ENCODE measurements around the gene HLA-DRB5.
"Not testable (repeated sequence)": the region's sequence is repeated elsewhere in the genome, so short reads cannot be mapped to it uniquely, and the experiment has no call there.

The HLA-DRB5 gene

DNA sequence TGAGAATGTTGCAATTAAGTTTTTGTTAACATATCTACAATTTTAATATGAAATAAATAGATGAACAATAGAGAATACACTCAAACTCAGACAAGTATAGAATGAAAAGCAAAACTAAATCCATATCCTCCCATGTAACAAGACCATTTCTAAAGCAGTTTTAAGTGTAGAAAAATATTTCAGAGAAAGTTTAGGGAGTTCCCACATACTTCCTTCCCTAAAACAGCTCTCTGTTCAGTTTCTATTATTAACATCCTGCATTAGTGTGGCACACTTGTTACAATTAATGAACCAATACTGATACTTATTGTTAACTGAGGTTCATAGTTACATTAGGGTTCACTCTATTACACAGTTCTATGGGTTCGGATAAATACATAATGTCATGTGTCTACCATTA lies 38.4 kb downstream of the HLA-DRB5 start:
- Histone ChIP-seq H3K36me3 (ENCODE audit: control insufficient read depth, insufficient read depth, low read length) (no peaks in the 10 kb centered on the region), H3K4me3 (replicated peaks; ENCODE audit: low read depth, low read length) (no peak overlapping the region), H3K27me3 (replicated peaks; ENCODE audit: control insufficient read depth, insufficient read depth, low read length) (no peaks in the 10 kb centered on the region)
- TF ChIP-seq, protein P1, sequence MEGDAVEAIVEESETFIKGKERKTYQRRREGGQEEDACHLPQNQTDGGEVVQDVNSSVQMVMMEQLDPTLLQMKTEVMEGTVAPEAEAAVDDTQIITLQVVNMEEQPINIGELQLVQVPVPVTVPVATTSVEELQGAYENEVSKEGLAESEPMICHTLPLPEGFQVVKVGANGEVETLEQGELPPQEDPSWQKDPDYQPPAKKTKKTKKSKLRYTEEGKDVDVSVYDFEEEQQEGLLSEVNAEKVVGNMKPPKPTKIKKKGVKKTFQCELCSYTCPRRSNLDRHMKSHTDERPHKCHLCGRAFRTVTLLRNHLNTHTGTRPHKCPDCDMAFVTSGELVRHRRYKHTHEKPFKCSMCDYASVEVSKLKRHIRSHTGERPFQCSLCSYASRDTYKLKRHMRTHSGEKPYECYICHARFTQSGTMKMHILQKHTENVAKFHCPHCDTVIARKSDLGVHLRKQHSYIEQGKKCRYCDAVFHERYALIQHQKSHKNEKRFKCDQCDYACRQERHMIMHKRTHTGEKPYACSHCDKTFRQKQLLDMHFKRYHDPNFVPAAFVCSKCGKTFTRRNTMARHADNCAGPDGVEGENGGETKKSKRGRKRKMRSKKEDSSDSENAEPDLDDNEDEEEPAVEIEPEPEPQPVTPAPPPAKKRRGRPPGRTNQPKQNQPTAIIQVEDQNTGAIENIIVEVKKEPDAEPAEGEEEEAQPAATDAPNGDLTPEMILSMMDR (IDR thresholded peaks at IDR 0.05; ENCODE audit: insufficient read depth, low read length, poor library complexity, severe bottlenecking), result no peak
- no peak for DNase-seq (ENCODE audit: extremely low read depth, insufficient read length)

GRCh38 chr6:32488083-32488482 lies 42.0 kb downstream of the HLA-DRB5 start:
- TF ChIP-seq, protein P1 (IDR thresholded peaks at IDR 0.05; ENCODE audit: insufficient read depth, low read length, poor library complexity, severe bottlenecking), result no peak
- H3K36me3 ChIP-seq (ENCODE audit: control insufficient read depth, insufficient read depth, low read length), result no peaks in the 10 kb centered on the region
- DNase-seq (ENCODE audit: extremely low read depth, insufficient read length), result no peak

GRCh38 chr6:32484614-32484998 lies 45.5 kb downstream of the HLA-DRB5 start:
- DNase-seq (ENCODE audit: extremely low read depth, insufficient read length), result no peak
- TF ChIP-seq, protein P1 (IDR thresholded peaks at IDR 0.05; ENCODE audit: insufficient read depth, low read length, poor library complexity, severe bottlenecking), result no peak
- Histone ChIP-seq H3K36me3 (ENCODE audit: control insufficient read depth, insufficient read depth, low read length) (no peaks in the 10 kb centered on the region), H3K4me3 (replicated peaks; ENCODE audit: low read depth, low read length) (no peak overlapping the region), H3K27me3 (replicated peaks; ENCODE audit: control insufficient read depth, insufficient read depth, low read length) (no peaks in the 10 kb centered on the region)

More at GRCh38 chr6:32488083-32488482, 42.0 kb downstream of the HLA-DRB5 start:
- Histone ChIP-seq H3K4me3 (replicated peaks; ENCODE audit: low read depth, low read length) (no peak overlapping the region), H3K27me3 (replicated peaks; ENCODE audit: control insufficient read depth, insufficient read depth, low read length) (no peaks in the 10 kb centered on the region)

GRCh38 chr6:32483968-32484613 lies 46.0 kb downstream of the HLA-DRB5 start:
- Histone ChIP-seq H3K27me3 (replicated peaks; ENCODE audit: control insufficient read depth, insufficient read depth, low read length) (no peaks in the 10 kb centered on the region), H3K36me3 (ENCODE audit: control insufficient read depth, insufficient read depth, low read length) (no peaks in the 10 kb centered on the region), H3K4me3 (replicated peaks; ENCODE audit: low read depth, low read length) (no peak overlapping the region)
- TF ChIP-seq, protein P1 (IDR thresholded peaks at IDR 0.05; ENCODE audit: insufficient read depth, low read length, poor library complexity, severe bottlenecking), result no peak
- no peak for DNase-seq (ENCODE audit: extremely low read depth, insufficient read length)

- TF ChIP-seq, protein P1 (IDR thresholded peaks at IDR 0.05; ENCODE audit: insufficient read depth, low read length, poor library complexity, severe bottlenecking), result no peak
- no peak for DNase-seq (ENCODE audit: extremely low read depth, insufficient read length)
- no peaks in the 10 kb centered on the region for H3K27me3 ChIP-seq (replicated peaks; ENCODE audit: control insufficient read depth, insufficient read depth, low read length)
- H3K36me3 ChIP-seq (ENCODE audit: control insufficient read depth, insufficient read depth, low read length), result no peaks in the 10 kb centered on the region
- H3K4me3 ChIP-seq (replicated peaks; ENCODE audit: low read depth, low read length), result no peak overlapping the region
Observed at GRCh38 chr6:32475392-32476206, 54.5 kb downstream of the HLA-DRB5 start.

DNA sequence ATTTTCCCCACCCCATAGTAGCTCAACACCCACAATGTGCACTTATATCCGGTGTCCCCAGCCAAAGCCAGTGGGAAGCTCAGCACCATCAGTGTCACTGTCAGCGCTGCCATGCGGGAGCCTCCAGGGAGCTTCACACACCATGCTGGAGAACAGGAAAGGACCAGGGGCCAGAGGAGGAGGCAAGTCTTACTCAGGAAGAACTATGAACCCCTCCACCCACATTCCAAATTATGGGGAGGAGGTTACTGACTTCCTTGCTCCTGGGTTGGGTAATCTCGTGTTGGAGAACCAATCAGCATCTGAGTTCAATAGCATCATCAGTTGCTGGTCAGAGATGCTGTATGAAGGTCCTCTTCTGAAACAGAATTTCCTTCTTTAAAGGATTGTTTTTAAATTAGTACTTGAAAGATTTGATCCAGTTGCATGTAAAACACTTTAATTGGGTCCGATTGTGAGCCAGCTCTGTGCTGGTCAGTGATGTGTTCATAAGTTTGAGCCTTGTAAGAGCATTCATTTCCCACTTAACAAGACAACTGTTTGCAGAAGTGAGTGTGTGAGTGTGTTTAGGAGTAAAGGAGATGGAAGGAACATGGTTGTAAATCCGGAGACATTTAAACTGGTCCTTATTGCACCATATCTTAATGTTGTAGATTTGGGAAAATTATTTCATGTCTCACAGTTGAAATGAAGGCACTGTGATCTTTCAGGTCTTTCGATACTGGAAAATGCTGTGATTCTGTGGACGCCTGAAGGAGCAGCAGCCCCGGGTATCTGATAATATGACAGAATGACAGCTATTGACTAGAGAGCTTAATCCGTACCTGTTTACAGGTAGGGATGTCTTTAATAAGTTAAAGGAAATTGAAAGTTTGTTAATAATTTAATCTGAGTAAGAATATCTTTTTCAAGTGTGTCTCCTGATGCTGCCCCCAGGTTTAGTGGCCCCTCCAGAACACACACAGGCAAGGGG lies 56.4 kb downstream of the HLA-DRB5 start:
- peak overlapping the region; percentile 28; the same call in 1 of the 2 replicates for H3K4me3 ChIP-seq (replicated peaks; ENCODE audit: low read depth, low read length)
- H3K27me3 ChIP-seq (replicated peaks; ENCODE audit: control insufficient read depth, insufficient read depth, low read length); H3K36me3 ChIP-seq (ENCODE audit: control insufficient read depth, insufficient read depth, low read length): not testable (repeated sequence)
- DNase-seq (ENCODE audit: extremely low read depth, insufficient read length), result peak; percentile 65
